GM19099 (cell line): Measurements from ENCODE around the gene SUCLG2.

Source experiments
- POLR2A ChIP-seq: IDR thresholded peaks from 3 replicates; pipeline ENCODE4 v1.6.1; 2011; ENCODE audit warnings: low read depth; ENCODE audit not compliant: insufficient read length; ENCODE audit errors: extremely low read depth

The SUCLG2 gene

GRCh38 chr3:67561667-67562394 is 92.6 kb downstream of the SUCLG2 start:
- no peak for TF ChIP-seq POLR2A

GRCh38 chr3:67561266-67561665 is 93.1 kb downstream of the SUCLG2 start:
- TF ChIP-seq POLR2A, result no peak

DNA sequence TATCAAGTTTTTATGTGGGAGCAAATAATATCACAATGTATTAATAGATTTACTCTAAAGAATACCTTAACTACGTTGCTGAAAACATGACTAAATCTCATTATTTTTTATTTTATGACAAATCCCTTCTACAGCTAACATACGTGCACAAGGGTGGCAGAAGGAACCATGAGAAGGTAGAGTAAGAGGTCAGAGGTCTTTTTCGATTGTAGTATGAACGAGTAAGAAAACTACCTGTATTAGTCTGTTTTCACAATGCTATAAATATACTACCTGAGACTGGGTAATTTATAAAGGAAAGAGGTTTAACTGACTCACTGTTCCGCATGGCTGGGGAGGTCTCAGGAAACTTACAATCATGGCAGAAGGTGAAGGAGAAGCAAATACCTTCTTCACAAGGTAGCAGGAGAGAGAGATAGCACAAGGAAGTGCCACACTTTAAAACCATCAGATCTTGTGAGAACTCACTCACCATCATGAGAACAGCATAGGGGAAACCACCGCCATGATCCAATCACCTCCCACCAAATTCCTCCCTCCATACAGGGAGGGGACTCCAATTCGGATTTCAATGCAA is 95.3 kb downstream of the SUCLG2 start:
- no peak for TF ChIP-seq POLR2A

- no peak for TF ChIP-seq POLR2A
These were observed 96.0 kb downstream of the SUCLG2 start for GRCh38 chr3:67558426-67558825.

DNA sequence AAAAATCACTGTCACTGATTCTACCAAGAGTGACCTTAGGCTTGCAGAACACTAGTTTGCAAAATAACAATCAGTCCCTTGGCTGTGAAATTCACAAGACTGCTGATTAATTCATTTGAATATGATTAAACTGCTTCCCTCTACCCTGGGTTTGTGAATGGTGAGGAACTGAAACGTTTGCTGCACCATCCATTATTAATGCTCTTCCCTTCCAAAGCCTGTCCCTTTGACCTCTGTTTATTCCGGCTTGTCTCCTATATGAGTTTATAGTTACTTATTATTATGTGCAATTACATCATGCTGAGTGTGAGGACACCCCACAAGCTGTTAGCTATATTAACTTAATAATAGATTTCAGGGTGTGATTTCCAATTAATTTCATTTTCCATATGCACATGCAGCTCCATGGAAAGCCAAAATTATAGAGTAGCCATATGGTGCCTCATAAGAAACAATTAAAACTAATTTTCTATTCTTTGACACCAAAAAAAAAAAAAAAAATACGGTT is 96.5 kb downstream of the SUCLG2 start:
- no peak for TF ChIP-seq POLR2A

- TF ChIP-seq POLR2A, result no peak
These were observed 102.9 kb downstream of the SUCLG2 start for GRCh38 chr3:67551361-67552016.

GRCh38 chr3:67550541-67550940 is 103.9 kb downstream of the SUCLG2 start:
- TF ChIP-seq POLR2A, result no peak

- TF ChIP-seq POLR2A, result no peak
These were observed 114.1 kb downstream of the SUCLG2 start for GRCh38 chr3:67540198-67540894.

DNA sequence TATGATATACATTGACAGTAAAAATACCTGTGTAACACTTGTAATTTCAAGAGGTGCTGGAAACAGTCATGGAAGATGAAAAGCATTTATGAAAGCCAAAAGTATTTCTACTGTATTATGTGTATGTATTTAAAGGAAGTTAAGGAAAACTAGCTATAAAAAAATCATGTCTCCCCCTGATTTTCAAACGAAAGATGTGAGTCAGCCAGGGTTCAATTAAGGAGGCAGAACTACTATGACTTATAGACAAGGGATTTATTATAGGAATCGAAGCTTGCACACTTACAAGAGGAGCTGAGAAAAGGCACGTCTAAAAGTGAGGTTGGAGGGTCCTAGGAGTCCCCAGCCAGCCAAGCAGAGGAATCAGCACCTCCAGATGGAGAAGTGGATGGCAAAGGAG is 119.4 kb downstream of the SUCLG2 start:
- no peak for TF ChIP-seq POLR2A

DNA sequence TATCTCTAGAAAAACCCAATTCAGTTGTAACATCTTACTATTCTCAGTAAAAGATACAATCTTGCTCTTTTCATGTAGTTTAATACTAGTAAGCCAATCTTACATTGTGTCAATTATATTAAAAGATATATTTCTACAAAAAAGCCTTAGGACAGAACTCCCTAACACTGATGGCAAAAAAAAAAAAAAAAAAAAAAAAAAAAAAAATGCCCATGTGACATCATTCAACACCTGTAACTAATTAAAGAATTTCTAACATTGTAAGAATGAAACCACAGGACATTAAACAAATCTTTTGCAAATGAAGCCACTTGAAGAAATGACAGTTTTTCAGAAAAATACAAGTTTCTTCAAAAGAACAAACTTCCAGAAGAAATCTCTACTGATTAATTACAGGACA is 119.8 kb downstream of the SUCLG2 start:
- TF ChIP-seq POLR2A, result no peak

- no peak for TF ChIP-seq POLR2A
These were observed 123.0 kb downstream of the SUCLG2 start for GRCh38 chr3:67531181-67532101.

DNA sequence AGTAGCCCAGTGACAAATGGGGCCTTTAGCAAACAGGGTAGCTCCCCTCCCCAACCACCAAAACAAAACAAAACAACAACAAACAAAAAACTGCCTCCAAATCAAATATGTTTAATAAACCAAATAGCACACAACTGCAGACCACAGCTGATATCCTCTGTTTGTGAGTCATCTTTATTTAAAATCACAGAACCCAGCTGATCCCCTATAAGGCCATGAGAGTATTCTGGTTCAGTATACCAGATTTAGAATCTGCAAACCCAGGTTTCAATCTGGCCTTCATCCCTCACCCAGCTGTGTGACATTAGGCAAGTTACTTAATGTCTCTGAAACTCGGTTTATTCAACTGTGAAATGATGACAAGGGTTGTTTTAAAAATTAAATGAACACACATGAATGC is 124.5 kb downstream of the SUCLG2 start:
- TF ChIP-seq POLR2A, result no peak

DNA sequence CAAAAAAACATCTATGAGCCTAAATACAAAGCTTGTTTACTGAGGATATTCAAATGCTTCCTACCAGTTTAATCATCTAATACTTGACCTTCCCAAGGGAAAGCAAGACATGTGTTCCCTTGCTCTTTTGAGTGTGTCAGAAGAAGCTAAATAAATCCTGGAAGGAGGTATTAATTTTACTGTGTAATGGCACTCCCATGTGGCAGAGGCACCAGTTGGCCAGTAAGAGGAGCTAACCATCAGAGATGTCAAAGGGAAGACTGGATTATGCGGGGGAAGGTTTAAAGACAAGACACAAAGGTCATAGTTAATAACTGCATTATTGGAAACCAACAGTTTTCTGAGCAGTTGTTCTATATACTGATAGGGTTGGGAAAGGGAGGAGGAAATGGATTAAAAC is 125.1 kb downstream of the SUCLG2 start:
- no peak for TF ChIP-seq POLR2A

GRCh38 chr3:67526246-67526645 is 128.2 kb downstream of the SUCLG2 start:
- no peak for TF ChIP-seq POLR2A
